DND-41 (cell line): ENCODE data around the gene ESPL1.

Experiments used
- CTCF ChIP-seq: IDR thresholded peaks from 2 replicates; pipeline ENCODE4 v1.5.1; 2012; ENCODE audit warnings: borderline replicate concordance, low read length, moderate library complexity, mild to moderate bottlenecking; ENCODE audit not compliant: poor library complexity, severe bottlenecking; ENCODE audit errors: extremely low read depth
- EZH2 ChIP-seq: IDR thresholded peaks from 3 replicates; pipeline ENCODE4 v1.6.1; 2012; ENCODE audit warnings: borderline replicate concordance, low read depth, mild to moderate bottlenecking, moderate library complexity, low read length, inconsistent platforms; ENCODE audit not compliant: severe bottlenecking

GRCh38 chr12:53229454-53229853 lies 38.6 kb upstream of the ESPL1 start:
- no peak for TF ChIP-seq CTCF
- TF ChIP-seq EZH2, result no peak
